ENCODE data around the gene VWF.

Gene VWF

GRCh38 chr12:5913387-5913786, 211.1 kb downstream of the VWF start:
- no peak overlapping the region for H3K4me2 ChIP-seq (ENCODE audit: low read length)
- no peaks in the 10 kb centered on the region for H3K4me1 ChIP-seq (ENCODE audit: low read length)
- H3K9me3 ChIP-seq (ENCODE audit: insufficient read depth, low read length): no peaks in the 10 kb centered on the region
- no peak overlapping the region for H3K9ac ChIP-seq (ENCODE audit: low read length)
- H3K36me3 ChIP-seq (replicated peaks; ENCODE audit: low read depth, low read length): no peaks in the 10 kb centered on the region
- H3K27me3 ChIP-seq (ENCODE audit: low read depth, low read length): peaks cover 35% of the 10 kb centered on the region
- H2AFZ ChIP-seq (ENCODE audit: low read depth, low read length): no peak overlapping the region
- H3K79me2 ChIP-seq (ENCODE audit: low read length): no peaks in the 10 kb centered on the region
- no peak overlapping the region for H3K27ac ChIP-seq (ENCODE audit: low read length)
- TF ChIP-seq CTCF (IDR thresholded peaks at IDR 0.05; ENCODE audit: low read depth, low read length) (no peak), EZH2phosphoT487 (IDR thresholded peaks at IDR 0.05; ENCODE audit: low read depth) (no peak)
- no peak overlapping the region for H3K4me3 ChIP-seq (ENCODE audit: low read length)
- no peaks in the 10 kb centered on the region for H4K20me1 ChIP-seq (ENCODE audit: insufficient read depth, low read length)

GRCh38 chr12:5912437-5913334, 211.8 kb downstream of the VWF start:
- Histone ChIP-seq H3K4me1 (ENCODE audit: low read length) (no peaks in the 10 kb centered on the region), H3K27ac (ENCODE audit: low read length) (no peak overlapping the region), H3K9ac (ENCODE audit: low read length) (no peak overlapping the region), H2AFZ (ENCODE audit: low read depth, low read length) (no peak overlapping the region), H3K27me3 (ENCODE audit: low read depth, low read length) (peaks cover 40% of the 10 kb centered on the region), H3K4me2 (ENCODE audit: low read length) (no peak overlapping the region), H3K79me2 (ENCODE audit: low read length) (no peaks in the 10 kb centered on the region), H3K9me3 (ENCODE audit: insufficient read depth, low read length) (no peaks in the 10 kb centered on the region), H3K4me3 (ENCODE audit: low read length) (no peak overlapping the region), H4K20me1 (ENCODE audit: insufficient read depth, low read length) (no peaks in the 10 kb centered on the region), H3K36me3 (replicated peaks; ENCODE audit: low read depth, low read length) (no peaks in the 10 kb centered on the region)
- TF ChIP-seq EZH2phosphoT487 (IDR thresholded peaks at IDR 0.05; ENCODE audit: low read depth) (no peak), CTCF (IDR thresholded peaks at IDR 0.05; ENCODE audit: low read depth, low read length) (peak; percentile 23; the same call in 1 of the 2 replicates)

GRCh38 chr12:5912011-5912410, 212.5 kb downstream of the VWF start:
- Histone ChIP-seq H3K27ac (ENCODE audit: low read length) (no peak overlapping the region), H3K4me3 (ENCODE audit: low read length) (no peak overlapping the region), H3K79me2 (ENCODE audit: low read length) (no peaks in the 10 kb centered on the region), H3K4me1 (ENCODE audit: low read length) (no peaks in the 10 kb centered on the region), H3K9me3 (ENCODE audit: insufficient read depth, low read length) (no peaks in the 10 kb centered on the region), H4K20me1 (ENCODE audit: insufficient read depth, low read length) (no peaks in the 10 kb centered on the region), H2AFZ (ENCODE audit: low read depth, low read length) (no peak overlapping the region), H3K36me3 (replicated peaks; ENCODE audit: low read depth, low read length) (no peaks in the 10 kb centered on the region), H3K9ac (ENCODE audit: low read length) (no peak overlapping the region), H3K4me2 (ENCODE audit: low read length) (no peak overlapping the region), H3K27me3 (ENCODE audit: low read depth, low read length) (peaks cover 45% of the 10 kb centered on the region)
- TF ChIP-seq EZH2phosphoT487 (IDR thresholded peaks at IDR 0.05; ENCODE audit: low read depth): no peak
- TF ChIP-seq CTCF (IDR thresholded peaks at IDR 0.05; ENCODE audit: low read depth, low read length): no peak

GRCh38 chr12:5910790-5911548, 213.5 kb downstream of the VWF start:
- Histone ChIP-seq H4K20me1 (ENCODE audit: insufficient read depth, low read length) (no peaks in the 10 kb centered on the region), H3K4me2 (ENCODE audit: low read length) (no peak overlapping the region), H3K27me3 (ENCODE audit: low read depth, low read length) (peaks cover 45% of the 10 kb centered on the region), H3K9ac (ENCODE audit: low read length) (no peak overlapping the region), H3K9me3 (ENCODE audit: insufficient read depth, low read length) (no peaks in the 10 kb centered on the region), H3K4me3 (ENCODE audit: low read length) (no peak overlapping the region), H3K4me1 (ENCODE audit: low read length) (no peaks in the 10 kb centered on the region), H3K36me3 (replicated peaks; ENCODE audit: low read depth, low read length) (no peaks in the 10 kb centered on the region), H3K27ac (ENCODE audit: low read length) (no peak overlapping the region), H3K79me2 (ENCODE audit: low read length) (no peaks in the 10 kb centered on the region), H2AFZ (ENCODE audit: low read depth, low read length) (no peak overlapping the region)
- TF ChIP-seq CTCF (IDR thresholded peaks at IDR 0.05; ENCODE audit: low read depth, low read length) (no peak), EZH2phosphoT487 (IDR thresholded peaks at IDR 0.05; ENCODE audit: low read depth) (no peak)
